GM21367 (cell line): Measurements from ENCODE around the gene FAR1.

ENCODE experiments used
- ATAC-seq: cut with Tn5 transposase; IDR thresholded peaks from one replicate; pipeline ENCODE4 v1.9.1; 2021; ENCODE audit not compliant: unreplicated experiment

Gene FAR1

GRCh38 chr11:13775471-13775870 is 107.0 kb downstream of the FAR1 start:
- no peak for ATAC-seq

GRCh38 chr11:13776134-13776815 is 107.8 kb downstream of the FAR1 start:
- ATAC-seq = no peak

GRCh38 chr11:13777341-13777985 is 109.0 kb downstream of the FAR1 start:
- ATAC-seq = no peak

- no peak for ATAC-seq
These were observed 109.9 kb downstream of the FAR1 start for GRCh38 chr11:13778345-13778744.

- no peak for ATAC-seq
These were observed 112.7 kb downstream of the FAR1 start for GRCh38 chr11:13781153-13781552.
